ENCODE results near the gene SH3BP1. TPM values are rescaled to one million over a fixed set of nuclear protein-coding genes. Genes with fewer than 3 reads are reported as not detected.

SH3BP1 gene
- total and polyA plus RNA-seq, 2 of the 4 experiments (the other 2 are of a cell fraction), result 8.8 to 33.3 TPM

- dilution Hi-C loops (cut with HindIII; ENCODE audit: low sequenced_read_pairs, unreplicated experiment) (no loop called here), intact Hi-C loops (cut with micrococcal nuclease) (loop anchor here (5.0 kb wide), 1 partner anchor 45 kb away; no protein-coding TSS in a partner anchor), in situ Hi-C loops (cut with MboI; ENCODE audit: low sequenced_read_pairs) (no loop called here)
- Histone ChIP-seq H3K4me3 (ENCODE audit: insufficient read depth, low read depth, low read length) (peak within 1 kb of the TSS; percentile 22; the same call in 1 of the 2 replicates), H2BK20ac (ENCODE audit: low read depth, low read length) (peak within 1 kb of the TSS; percentile 3), H3K18ac (ENCODE audit: low read depth, low read length) (peak within 1 kb of the TSS; percentile 0; the same call in 1 of the 2 replicates), H2AFZ (replicated peaks; ENCODE audit: low read length, poor library complexity) (peak within 1 kb of the TSS; percentile 94), H3K27ac (ENCODE audit: insufficient read depth, low read length) (no peak within 1 kb of the TSS), H4K5ac (ENCODE audit: low read depth, low read length) (no peak within 1 kb of the TSS; the same call in 1 of the 2 replicates), H3K4me1 (ENCODE audit: control insufficient read depth, insufficient read depth, low read length) (peaks cover 8% of the 10 kb centered on the region), H3K79me1 (ENCODE audit: low read depth in 1 of 2, low read length in 2 of 2) (peaks cover 0 to 18% of the 10 kb centered on the region in 2 experiments; a peak in 2 of 4 replicates), H3K9me1 (ENCODE audit: insufficient read depth, low read length) (peaks cover 15% of the 10 kb centered on the region; the same call in 1 of the 2 replicates), H2AK9ac (replicated peaks; ENCODE audit: low read depth, low read length, poor library complexity) (peak within 1 kb of the TSS; percentile 95), H4K20me1 (ENCODE audit: insufficient read depth, low read length) (no peaks in the 10 kb centered on the region), H3K27me3 (ENCODE audit: control insufficient read depth, insufficient read depth, low read length) (no peaks in the 10 kb centered on the region), H2AK5ac (ENCODE audit: low read depth, low read length) (peak within 1 kb of the TSS; percentile 75), H3K4me2 (ENCODE audit: low read depth, low read length) (peak within 1 kb of the TSS; percentile 38), H2BK120ac (ENCODE audit: low read depth, low read length) (peak within 1 kb of the TSS; percentile 53; the same call in 1 of the 2 replicates), H3K9me3 (ENCODE audit: control insufficient read depth, insufficient read depth, low read length) (no peaks in the 10 kb centered on the region), H3K14ac (replicated peaks; ENCODE audit: low read depth, low read length) (peak within 1 kb of the TSS; percentile 88), H2BK5ac (ENCODE audit: low read depth, low read length, poor library complexity, severe bottlenecking) (peak within 1 kb of the TSS; percentile 15), H4K91ac (ENCODE audit: insufficient read depth, low read depth, low read length) (peak within 1 kb of the TSS; percentile 21; the same call in 1 of the 2 replicates), H3K23ac (ENCODE audit: low read depth, low read length) (peak within 1 kb of the TSS; percentile 72; the same call in 1 of the 2 replicates), H3K36me3 (ENCODE audit: control insufficient read depth, insufficient read depth, low read length) (peaks cover 6% of the 10 kb centered on the region), H3K9ac (ENCODE audit: low read depth, low read length) (peak within 1 kb of the TSS; percentile 40; the same call in 1 of the 2 replicates), H3K4ac (ENCODE audit: low read depth, low read length) (peak within 1 kb of the TSS; percentile 58), H4K8ac (ENCODE audit: low read depth in 2 of 2, low read length in 2 of 2) (peak within 1 kb of the TSS; percentile 50 to 82; a peak in 3 of 4 replicates), H2BK15ac (ENCODE audit: low read depth, low read length) (peak within 1 kb of the TSS; percentile 47; the same call in 1 of the 3 replicates), H3K56ac (ENCODE audit: extremely low read depth, insufficient read depth, low read length) (no peak within 1 kb of the TSS)
- BruUV-seq (replicated peaks), result no TSS peak
- DNase-seq, result peak; percentile 91
- ATAC-seq (ENCODE audit: low read depth), result peak; percentile 100
- WGBS, 2 experiments (ENCODE audit: extremely low coverage in 2 of 2, insufficient read length in 1 of 2), result no CpG with 5 or more reads among the region's 39 CpGs
- TF ChIP-seq FOS (IDR thresholded peaks at IDR 0.05; ENCODE audit: low read depth, low read length) (no peak), CHD1 (IDR thresholded peaks at IDR 0.05; ENCODE audit: low read depth, low read length) (no peak), MXI1 (IDR thresholded peaks at IDR 0.05; ENCODE audit: borderline replicate concordance, low read depth, low read length) (no peak), MAZ (IDR thresholded peaks at IDR 0.05; ENCODE audit: borderline replicate concordance, low read depth, low read length) (peak; percentile 82), RAD21 (IDR thresholded peaks at IDR 0.05; ENCODE audit: low read length) (peak; percentile 44), CTCF (conservative IDR thresholded peaks at IDR 0.05; ENCODE audit: low read depth, low read length) (peak; percentile 53), CEBPB (IDR thresholded peaks at IDR 0.05; ENCODE audit: low read depth, low read length) (no peak), SMC3 (IDR thresholded peaks at IDR 0.05; ENCODE audit: low read depth, low read length) (peak; percentile 44), NFE2L2 (IDR thresholded peaks at IDR 0.05; ENCODE audit: low read depth, low read length) (no peak), BHLHE40 (IDR thresholded peaks at IDR 0.05; ENCODE audit: low read depth, low read length) (peak; percentile 82)
- CTCF ChIA-PET, result interaction anchor here (0.7 kb wide), 1 partner anchor 54 kb away, joined by 3 read pairs; no protein-coding TSS in a partner anchor
- POLR2A ChIA-PET (ENCODE audit: unreplicated experiment), result interaction anchor here (0.6 kb wide), 2 partner anchors 9 to 111 kb away, joined by 5 to 10 read pairs; no protein-coding TSS in a partner anchor
These were observed 57.4 kb downstream of the SH3BP1 start, which contains the start of gene TRIOBP for GRCh38 chr22:37696657-37697537. Gene TRIOBP (plus strand): TSS chr22:37697048. CDS start chr22:37701366, 4,318 bp downstream.

Measured in IMR-90 (cell line).